ENCODE data around the gene ETV6.

ETV6 gene

DNA sequence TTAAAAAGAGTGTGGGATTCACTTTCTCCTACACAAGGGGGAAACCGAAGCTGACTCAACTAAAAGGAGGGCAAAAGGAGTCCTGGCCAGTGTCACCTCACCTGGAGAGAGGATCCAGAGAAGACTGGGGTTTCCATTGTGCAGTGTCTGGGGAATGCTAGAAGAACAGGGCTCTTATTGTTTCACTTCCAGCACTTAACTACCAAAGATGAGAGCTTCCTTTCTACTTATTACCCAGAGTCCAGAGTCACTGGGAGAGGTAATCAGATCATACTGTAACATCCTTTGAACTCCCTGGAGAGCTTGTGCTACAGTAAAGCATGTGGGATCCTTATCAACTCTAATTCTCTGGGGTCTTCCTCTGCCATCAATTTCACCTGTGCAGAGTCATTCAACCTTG lies 272.9 kb downstream of the ETV6 start:
- DNase-seq (ENCODE audit: low read depth): no peak

DNA sequence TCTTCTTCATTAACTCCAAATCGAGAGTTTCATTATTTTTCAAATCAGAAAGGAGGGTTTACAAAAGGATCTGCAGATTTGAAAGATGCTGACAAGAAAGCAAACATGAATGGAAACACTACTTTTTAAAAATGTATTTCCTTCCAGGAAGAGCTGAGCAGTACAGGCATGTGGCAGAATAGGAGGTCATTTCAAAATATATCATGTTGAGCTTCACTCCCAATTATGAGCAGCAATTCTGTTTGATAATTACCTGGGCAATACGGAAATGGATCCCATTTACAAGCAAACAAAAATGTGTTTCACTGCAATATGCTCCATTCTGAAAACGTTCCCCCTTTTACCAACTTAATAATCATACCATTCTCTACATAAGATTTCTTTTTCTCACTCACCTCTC lies 273.6 kb downstream of the ETV6 start:
- DNase-seq (ENCODE audit: low read depth): no peak

DNA sequence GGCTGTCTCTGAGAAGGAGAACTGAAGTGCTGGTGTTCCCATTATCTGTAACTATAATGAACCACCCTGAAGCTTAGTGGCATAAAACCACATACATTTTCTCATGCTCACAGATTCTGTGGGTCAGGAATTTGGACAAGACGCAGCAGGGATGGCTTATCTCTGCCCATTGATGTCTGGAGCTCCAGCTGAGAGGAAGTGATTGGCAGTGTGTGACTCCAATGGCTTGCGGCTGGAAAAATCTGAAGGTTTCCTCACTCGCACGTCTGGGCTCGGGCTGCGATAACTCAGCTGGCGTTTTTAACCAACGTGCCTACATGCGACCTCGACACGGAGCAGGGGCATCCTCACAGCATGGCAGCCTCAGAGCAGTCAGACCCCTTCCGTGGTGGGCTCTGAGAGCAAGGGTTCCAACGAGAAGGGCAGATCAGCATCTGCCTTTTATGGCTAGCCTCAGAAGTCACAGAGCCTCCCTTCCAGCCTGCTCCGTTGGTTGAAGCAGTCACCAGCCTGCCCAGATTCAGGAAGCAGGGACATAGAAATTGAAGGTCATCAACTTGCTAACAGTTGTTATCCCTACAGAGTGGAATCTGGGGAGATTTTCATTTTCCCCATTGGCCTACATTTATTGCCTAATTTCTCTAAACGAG lies 277.9 kb downstream of the ETV6 start:
- DNase-seq (ENCODE audit: low read depth): no peak

DNA sequence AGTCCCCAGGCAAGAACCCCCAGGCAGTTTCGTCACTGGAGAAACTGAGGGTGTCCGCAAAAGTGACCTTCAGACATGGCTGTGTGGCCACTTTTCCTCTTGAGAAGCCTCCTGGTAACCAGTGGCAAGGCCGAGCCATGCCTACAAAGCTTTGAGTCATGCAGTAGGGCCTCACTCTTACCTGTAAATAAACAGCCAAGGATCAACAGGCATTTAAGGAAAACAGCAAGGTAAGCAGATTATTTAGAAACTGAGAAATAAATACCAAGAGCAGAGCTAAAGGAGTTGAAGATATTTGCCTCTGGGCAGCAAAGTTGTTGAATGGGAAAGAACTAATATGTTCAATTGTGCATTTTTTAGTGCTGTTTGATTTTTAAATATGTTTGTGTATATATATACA lies 280.2 kb downstream of the ETV6 start:
- DNase-seq (ENCODE audit: low read depth): no peak

DNA sequence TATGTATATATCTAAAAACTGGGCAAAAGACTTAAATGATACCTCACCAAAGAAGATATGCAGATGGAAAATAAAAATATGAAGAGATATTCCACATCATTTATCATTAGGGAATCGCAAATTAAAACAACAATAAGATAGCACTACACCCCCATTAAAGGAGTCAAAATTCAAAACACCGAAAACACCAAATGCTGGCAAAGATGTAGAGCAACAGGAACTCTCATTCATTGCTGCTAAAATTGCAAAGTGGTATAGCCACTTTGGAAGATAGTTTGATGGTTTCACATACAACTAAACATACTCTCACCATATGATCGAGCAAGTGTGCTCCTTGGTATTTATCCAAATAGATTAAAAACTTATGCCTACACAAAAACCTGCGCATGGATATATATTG lies 289.7 kb downstream of the ETV6 start:
- DNase-seq (ENCODE audit: low read depth): no peak

DNA sequence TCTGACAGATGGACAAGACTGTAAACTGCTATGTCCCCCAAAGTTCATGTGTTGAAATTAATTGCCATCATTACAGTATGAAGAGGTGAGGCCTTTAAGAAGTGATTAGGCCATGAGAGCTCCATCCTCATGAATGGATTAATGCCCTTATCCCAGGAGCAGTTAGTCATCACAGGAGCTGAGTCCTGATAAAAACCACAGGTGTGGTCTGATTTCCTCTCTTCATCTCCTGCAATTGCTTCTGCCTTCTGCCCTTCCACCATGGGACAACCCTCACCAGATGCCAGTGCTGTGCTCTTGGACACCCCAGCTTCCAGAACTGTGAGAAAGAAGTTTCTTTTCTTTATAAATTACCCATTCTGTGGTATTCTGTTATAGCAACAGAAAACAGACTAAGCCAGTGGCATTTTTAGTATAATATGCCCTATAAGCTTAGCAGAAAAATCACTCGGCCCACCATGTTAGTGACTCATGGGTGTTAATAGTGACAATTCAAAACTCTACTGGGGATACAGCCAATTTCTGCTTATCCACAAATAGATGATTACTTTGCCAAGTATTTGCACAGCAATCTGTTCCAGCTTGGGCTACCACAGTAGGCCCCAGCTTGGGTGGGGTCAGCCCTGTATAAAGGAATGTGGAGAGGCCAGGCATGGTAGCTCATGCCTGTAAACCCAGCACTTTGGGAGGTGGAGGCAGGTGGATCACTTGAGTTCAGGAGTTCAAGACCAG lies 292.3 kb downstream of the ETV6 start:
- DNase-seq (ENCODE audit: low read depth): peak; percentile 32

DNA sequence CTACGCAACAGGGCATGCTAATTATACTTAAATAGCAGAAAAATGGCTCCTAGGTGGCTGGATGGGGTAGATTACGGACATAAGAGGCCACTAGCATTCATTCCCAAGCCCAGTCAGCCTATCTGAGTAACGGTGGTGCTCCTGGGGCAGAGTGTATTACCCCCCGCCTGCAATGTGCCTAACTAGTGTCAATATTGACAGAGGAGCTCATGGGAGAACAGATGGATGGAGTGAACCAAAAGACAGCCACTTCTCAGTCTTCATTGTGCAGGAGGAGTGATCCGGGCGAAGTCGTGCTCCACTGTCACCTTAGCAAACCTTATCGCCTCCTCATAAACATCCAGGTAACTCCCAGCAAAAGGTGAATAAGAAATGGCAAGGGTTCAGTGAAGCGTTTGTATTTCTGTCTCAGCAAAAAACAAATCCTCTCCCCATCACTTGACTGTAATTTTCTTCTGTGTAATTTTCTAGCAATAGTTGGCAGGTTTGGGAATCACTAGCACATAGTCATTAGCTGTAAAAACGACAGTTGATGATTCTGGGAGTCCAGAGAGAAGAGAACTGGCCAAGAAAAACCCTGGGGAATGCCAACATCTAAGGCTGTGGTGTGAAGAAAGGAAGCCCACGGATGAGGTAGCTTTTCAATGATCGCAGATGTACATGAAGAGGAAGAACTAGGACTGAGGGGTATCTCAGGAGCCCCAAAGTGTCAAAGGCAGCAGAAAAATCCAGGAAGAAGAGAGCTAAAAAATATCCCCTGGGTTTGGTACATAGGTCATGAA lies 294.6 kb downstream of the ETV6 start:
- DNase-seq (ENCODE audit: low read depth): no peak

Data from fibroblast of gingiva (primary cell).